ENCODE results near the gene CSRP2. TPM values are rescaled to one million over a fixed set of nuclear protein-coding genes. Genes with fewer than 3 reads are reported as not detected.

CSRP2 gene
- total and polyA plus RNA-seq, 4 donors, result 3.7 to 38.0 (median 26.2) TPM

GRCh38 chr12:76836633-76837032 is 42.2 kb downstream of the CSRP2 start:
- Histone ChIP-seq H3K27ac (ENCODE audit: low read depth in 1 of 2, low read length in 2 of 2) (no peak overlapping the region), H3K9me3 (ENCODE audit: control insufficient read depth in 4 of 4, low read length in 3 of 4) (peaks cover 0 to 5% (median 0%) of the 10 kb centered on the region in 4 donors), H3K9ac (ENCODE audit: low read depth in 1 of 2, low read length in 2 of 2) (no peak overlapping the region), H3K36me3 (ENCODE audit: control insufficient read depth in 4 of 4, insufficient read depth in 3 of 4, low read depth in 1 of 4, low read length in 3 of 4) (peaks cover 0 to 7% (median 4%) of the 10 kb centered on the region in 4 donors), H3K4me3 (ENCODE audit: low read depth in 1 of 3, low read length in 3 of 3) (no peak overlapping the region), H3K4me1 (ENCODE audit: control insufficient read depth in 4 of 4, insufficient read depth in 4 of 4, low read length in 3 of 4) (no peaks in the 10 kb centered on the region), H3K27me3 (ENCODE audit: control insufficient read depth in 4 of 4, insufficient read depth in 4 of 4, low read length in 3 of 4) (no peaks in the 10 kb centered on the region)
- TF ChIP-seq YY1 (IDR thresholded peaks at IDR 0.05) (no peak), GABPA (IDR thresholded peaks at IDR 0.05 in 1 of 2, conservative IDR thresholded peaks at IDR 0.05 in 1 of 2) (no peak), FOXA2 (IDR thresholded peaks at IDR 0.05) (no peak), TAF1 (conservative IDR thresholded peaks at IDR 0.05) (no peak), EGR1 (IDR thresholded peaks at IDR 0.05; ENCODE audit: low read depth in 2 of 2) (no peak)
- no peak for DNase-seq (ENCODE audit: low spot score)
- WGBS, result 83% methylated on average over 3 of the region's 3 CpGs

GRCh38 chr12:76830436-76830835 is 48.4 kb downstream of the CSRP2 start:
- no peak overlapping the region for H3K27ac ChIP-seq (ENCODE audit: low read depth in 1 of 2, low read length in 2 of 2)
- H3K36me3 ChIP-seq (ENCODE audit: control insufficient read depth in 4 of 4, insufficient read depth in 3 of 4, low read depth in 1 of 4, low read length in 3 of 4), result peaks cover 0 to 18% (median 12%) of the 10 kb centered on the region in 4 donors
- no peak overlapping the region for H3K4me3 ChIP-seq (ENCODE audit: low read depth in 1 of 3, low read length in 3 of 3)
- H3K9ac ChIP-seq (ENCODE audit: low read depth in 1 of 2, low read length in 2 of 2), result no peak overlapping the region
- H3K27me3 ChIP-seq (ENCODE audit: control insufficient read depth in 4 of 4, insufficient read depth in 4 of 4, low read length in 3 of 4), result no peaks in the 10 kb centered on the region
- TF ChIP-seq EGR1 (IDR thresholded peaks at IDR 0.05; ENCODE audit: low read depth in 2 of 2), result no peak
- TF ChIP-seq YY1 (IDR thresholded peaks at IDR 0.05), result no peak
- no peak for TF ChIP-seq GABPA (IDR thresholded peaks at IDR 0.05 in 1 of 2, conservative IDR thresholded peaks at IDR 0.05 in 1 of 2)
- no peak for TF ChIP-seq FOXA2 (IDR thresholded peaks at IDR 0.05)
- peaks cover 0 to 7% (median under 1%) of the 10 kb centered on the region in 4 donors for H3K9me3 ChIP-seq (ENCODE audit: control insufficient read depth in 4 of 4, low read length in 3 of 4)
- no peak for DNase-seq (ENCODE audit: low spot score)
- no peaks in the 10 kb centered on the region for H3K4me1 ChIP-seq (ENCODE audit: control insufficient read depth in 4 of 4, insufficient read depth in 4 of 4, low read length in 3 of 4)

GRCh38 chr12:76820888-76821482 is 57.8 kb downstream of the CSRP2 start:
- Histone ChIP-seq H3K4me3 (ENCODE audit: low read depth in 1 of 3, low read length in 3 of 3) (no peak overlapping the region), H3K27ac (ENCODE audit: low read depth in 1 of 2, low read length in 2 of 2) (no peak overlapping the region), H3K27me3 (ENCODE audit: control insufficient read depth in 4 of 4, insufficient read depth in 4 of 4, low read length in 3 of 4) (no peaks in the 10 kb centered on the region), H3K36me3 (ENCODE audit: control insufficient read depth in 4 of 4, insufficient read depth in 3 of 4, low read depth in 1 of 4, low read length in 3 of 4) (peaks cover 0 to 5% (median 2%) of the 10 kb centered on the region in 4 donors), H3K9ac (ENCODE audit: low read depth in 1 of 2, low read length in 2 of 2) (no peak overlapping the region), H3K9me3 (ENCODE audit: control insufficient read depth in 4 of 4, low read length in 3 of 4) (no peaks in the 10 kb centered on the region), H3K4me1 (ENCODE audit: control insufficient read depth in 4 of 4, insufficient read depth in 4 of 4, low read length in 3 of 4) (no peaks in the 10 kb centered on the region)
- 34% methylated on average over 2 of the region's 2 CpGs for WGBS
- no peak for DNase-seq (ENCODE audit: low spot score)
- no peak for TF ChIP-seq EGR1 (IDR thresholded peaks at IDR 0.05; ENCODE audit: low read depth in 2 of 2)
- peak; percentile 71 to 80 for TF ChIP-seq RAD21 (IDR thresholded peaks at IDR 0.05)
- peak; percentile 48 for TF ChIP-seq CTCF (IDR thresholded peaks at IDR 0.05; ENCODE audit: low read depth, low read length, missing input control)

GRCh38 chr12:76813972-76814371 is 64.8 kb downstream of the CSRP2 start:
- Histone ChIP-seq H3K9me3 (ENCODE audit: control insufficient read depth in 4 of 4, low read length in 3 of 4) (no peaks in the 10 kb centered on the region), H3K9ac (ENCODE audit: low read depth in 1 of 2, low read length in 2 of 2) (no peak overlapping the region), H3K4me1 (ENCODE audit: control insufficient read depth in 4 of 4, insufficient read depth in 4 of 4, low read length in 3 of 4) (no peaks in the 10 kb centered on the region), H3K4me3 (ENCODE audit: low read depth in 1 of 3, low read length in 3 of 3) (no peak overlapping the region), H3K36me3 (ENCODE audit: control insufficient read depth in 4 of 4, insufficient read depth in 3 of 4, low read depth in 1 of 4, low read length in 3 of 4) (peaks cover 2 to 15% (median 4%) of the 10 kb centered on the region in 4 donors), H3K27me3 (ENCODE audit: control insufficient read depth in 4 of 4, insufficient read depth in 4 of 4, low read length in 3 of 4) (no peaks in the 10 kb centered on the region), H3K27ac (ENCODE audit: low read depth in 1 of 2, low read length in 2 of 2) (no peak overlapping the region)
- DNase-seq (ENCODE audit: low spot score), result no peak
- WGBS, result 91% methylated on average over 4 of the region's 4 CpGs
- no peak for TF ChIP-seq FOXA1 (IDR thresholded peaks at IDR 0.05)
- no peak for TF ChIP-seq EGR1 (IDR thresholded peaks at IDR 0.05; ENCODE audit: low read depth in 2 of 2)
- TF ChIP-seq CTCF (IDR thresholded peaks at IDR 0.05; ENCODE audit: low read depth, low read length, missing input control), result no peak
- TF ChIP-seq HNF4A (conservative IDR thresholded peaks at IDR 0.05), result no peak
- TF ChIP-seq GABPA (IDR thresholded peaks at IDR 0.05 in 1 of 2, conservative IDR thresholded peaks at IDR 0.05 in 1 of 2), result no peak
- no peak for TF ChIP-seq ATF3 (IDR thresholded peaks at IDR 0.05)
- no peak for TF ChIP-seq ZBTB33 (IDR thresholded peaks at IDR 0.05)
- no peak for TF ChIP-seq SP1 (IDR thresholded peaks at IDR 0.05)
- no peak for TF ChIP-seq YY1 (IDR thresholded peaks at IDR 0.05)

All from liver (tissue), 9 donors.